Activated T-cell treated with anti-CD3 and anti-CD28 coated beads for 1 hour (primary cell): ENCODE results near the gene RING1.
A peak's percentile ranks its signal among the peaks of the same experiment; 100 is the strongest.

ENCODE experiments used
- DNase-seq: peaks from one replicate; pipeline ENCODE4 v3.0.0-alpha.2; 2020; ENCODE audit warnings: low read depth

RING1 gene

GRCh38 chr6:33192671-33193602, 15.4 kb upstream of the RING1 start:
- no peak for DNase-seq

- no peak for DNase-seq
Observed at GRCh38 chr6:33193619-33194018, 14.7 kb upstream of the RING1 start.

GRCh38 chr6:33194431-33194979, 13.8 kb upstream of the RING1 start:
- DNase-seq = no peak

- no peak for DNase-seq
Observed at GRCh38 chr6:33195304-33196165, 12.8 kb upstream of the RING1 start.

GRCh38 chr6:33197431-33198048, 10.8 kb upstream of the RING1 start:
- no peak for DNase-seq

GRCh38 chr6:33198159-33198852, 10.0 kb upstream of the RING1 start:
- DNase-seq = no peak

GRCh38 chr6:33198853-33199436, 9.4 kb upstream of the RING1 start:
- no peak for DNase-seq

GRCh38 chr6:33199687-33200218, 8.5 kb upstream of the RING1 start:
- peak; percentile 57 for DNase-seq

GRCh38 chr6:33200219-33201146, 7.8 kb upstream of the RING1 start, which contains the start of the genes RXRB and SLC39A7:
Gene RXRB (minus strand): TSS chr6:33200665. CDS start chr6:33200476, 189 bp downstream.
Gene SLC39A7 (plus strand): TSS chr6:33200867. CDS start chr6:33201246, 379 bp downstream.
- peak; percentile 99 for DNase-seq

GRCh38 chr6:33201147-33201545, 7.2 kb upstream of the RING1 start:
- no peak for DNase-seq

- DNase-seq = no peak
Observed at GRCh38 chr6:33201935-33202334, 6.4 kb upstream of the RING1 start.

- DNase-seq = no peak
Observed at GRCh38 chr6:33202799-33203198, 5.5 kb upstream of the RING1 start.

GRCh38 chr6:33203443-33204164, 4.7 kb upstream of the RING1 start:
- no peak for DNase-seq

- no peak for DNase-seq
Observed at GRCh38 chr6:33204165-33204414, 4.2 kb upstream of the RING1 start.

- DNase-seq = peak; percentile 89
Observed at GRCh38 chr6:33204415-33205190, 3.7 kb upstream of the RING1 start, which contains the start of gene HSD17B8. Gene HSD17B8 (plus strand): TSS chr6:33204655. CDS start chr6:33204669, 14 bp downstream.

- no peak for DNase-seq
Observed at GRCh38 chr6:33205191-33206026, 2.9 kb upstream of the RING1 start.
